ENCODE measurements around the gene TFF3.
A peak's percentile ranks its signal among the peaks of the same experiment; 100 is the strongest.

The TFF3 gene, protein sequence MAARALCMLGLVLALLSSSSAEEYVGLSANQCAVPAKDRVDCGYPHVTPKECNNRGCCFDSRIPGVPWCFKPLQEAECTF

DNA sequence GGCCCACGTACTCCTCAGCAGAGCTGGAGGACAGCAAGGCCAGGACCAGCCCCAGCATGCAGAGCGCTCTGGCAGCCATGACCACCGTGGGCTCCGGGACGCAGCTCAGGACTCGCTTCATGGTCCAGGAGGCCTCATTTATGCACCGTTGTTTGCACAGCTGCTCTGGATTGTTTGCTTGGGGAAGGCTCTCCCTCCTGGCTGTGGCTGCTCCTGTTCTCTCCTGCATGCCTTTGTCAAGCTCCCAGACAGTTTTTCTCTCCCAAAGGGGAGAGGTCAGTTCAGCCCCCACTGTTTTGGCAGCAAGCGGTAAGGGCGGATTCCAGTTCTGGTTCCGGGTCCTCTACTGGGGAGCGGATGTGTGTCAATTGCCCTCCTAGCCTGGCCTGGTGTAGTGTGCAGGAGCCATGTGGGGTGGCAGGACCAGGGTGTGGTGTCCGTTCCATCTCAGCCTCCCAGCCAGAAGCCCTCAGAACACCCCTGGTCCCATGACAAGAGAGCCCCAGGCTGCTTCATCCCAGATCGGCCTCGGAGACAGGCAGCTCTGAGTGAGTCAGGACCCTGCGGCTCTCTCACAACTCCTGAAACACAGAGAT, at the start of gene TFF3:
TSS of gene TFF3 (minus strand) at position 114 of the 596 bp plus-strand sequence. CDS start at position 79, 35 bp downstream.
- peak; percentile 48 for DNase-seq

DNA sequence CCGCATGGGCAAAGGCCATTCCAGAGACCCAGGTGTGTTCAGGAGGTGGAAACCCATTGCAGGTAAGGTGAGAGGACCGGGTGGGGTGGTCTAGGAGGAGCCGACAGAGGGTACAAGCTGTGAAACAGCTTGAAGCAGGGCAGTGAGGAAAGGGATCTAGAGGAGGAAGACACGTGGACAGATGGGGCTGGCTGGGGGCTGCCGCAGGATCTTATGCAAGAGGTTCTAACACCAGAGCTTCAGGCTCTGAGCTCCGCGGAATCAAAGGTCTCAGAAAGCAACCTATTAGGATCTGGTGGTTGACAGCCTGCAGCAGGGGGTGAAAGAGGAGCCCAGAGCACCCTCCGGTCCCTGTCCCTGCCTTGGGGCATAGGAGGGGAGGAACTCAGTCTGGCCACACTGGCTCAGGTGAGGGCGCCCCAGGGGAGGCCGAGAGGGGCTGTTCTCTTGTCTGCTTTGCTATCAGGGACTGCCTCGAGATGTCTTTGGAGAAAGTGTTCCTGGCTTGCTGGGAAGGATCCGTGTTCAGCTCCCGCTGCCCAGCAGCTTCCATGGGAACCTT, 49.2 kb upstream of the TFF3 start:
- no peak for DNase-seq

DNA sequence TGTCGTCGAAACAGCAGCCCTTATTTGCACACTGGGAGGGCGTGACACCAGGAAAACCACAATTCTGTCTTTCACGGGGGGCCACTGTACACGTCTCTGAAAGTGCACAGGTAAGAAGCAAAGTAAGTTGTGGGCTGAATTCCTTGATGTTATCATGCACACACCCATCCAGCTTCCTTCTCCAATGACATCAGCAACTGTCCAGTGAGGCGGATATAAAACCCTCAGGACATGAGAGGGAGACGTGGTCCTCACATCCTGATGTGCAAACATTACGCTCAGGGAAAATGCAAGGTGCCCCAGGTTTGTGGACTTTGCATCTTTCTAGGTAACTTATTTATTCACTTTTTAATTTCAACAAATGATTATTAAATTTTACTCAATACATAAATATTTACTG, 48.1 kb upstream of the TFF3 start:
- DNase-seq: no peak

DNA sequence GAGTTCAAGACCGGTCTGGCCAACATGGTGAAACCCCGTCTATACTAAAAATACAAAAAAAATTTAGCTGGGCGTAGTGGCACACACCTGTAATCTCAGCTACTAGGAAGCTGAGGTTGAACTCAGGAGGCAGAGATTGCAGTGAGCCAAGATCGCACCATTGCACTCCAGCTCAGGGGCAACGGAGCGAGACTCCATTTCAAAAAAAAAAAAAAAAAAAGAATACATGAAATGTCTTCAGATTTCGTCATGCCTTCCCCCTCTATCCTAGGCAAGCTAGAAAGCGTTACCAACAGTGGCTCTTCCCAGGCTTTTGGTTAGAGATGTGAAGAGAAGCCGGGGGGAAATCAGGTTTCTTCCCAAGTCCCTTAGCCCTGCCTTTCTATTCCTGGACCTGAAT, 47.5 kb upstream of the TFF3 start:
- no peak for DNase-seq

DNA sequence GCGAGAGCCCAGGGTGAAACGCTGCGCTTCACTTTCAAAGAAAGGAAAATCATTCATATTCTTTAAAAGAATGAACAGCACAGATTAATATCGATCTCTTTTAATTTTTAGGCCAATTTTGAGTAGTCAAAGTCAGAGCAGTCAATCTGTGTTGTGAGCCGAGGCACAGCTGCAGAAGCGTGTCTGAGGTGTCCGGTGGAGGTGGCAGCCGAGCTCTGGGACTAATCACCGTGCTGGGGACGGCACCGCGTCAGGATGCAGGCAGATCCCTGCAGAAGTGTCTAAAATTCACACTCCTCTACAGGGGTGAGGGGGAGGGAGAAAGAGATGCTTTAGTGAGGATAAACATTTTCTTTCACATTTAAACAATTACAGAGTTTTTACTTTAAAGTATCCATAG, 47.0 kb upstream of the TFF3 start:
- no peak for DNase-seq

DNA sequence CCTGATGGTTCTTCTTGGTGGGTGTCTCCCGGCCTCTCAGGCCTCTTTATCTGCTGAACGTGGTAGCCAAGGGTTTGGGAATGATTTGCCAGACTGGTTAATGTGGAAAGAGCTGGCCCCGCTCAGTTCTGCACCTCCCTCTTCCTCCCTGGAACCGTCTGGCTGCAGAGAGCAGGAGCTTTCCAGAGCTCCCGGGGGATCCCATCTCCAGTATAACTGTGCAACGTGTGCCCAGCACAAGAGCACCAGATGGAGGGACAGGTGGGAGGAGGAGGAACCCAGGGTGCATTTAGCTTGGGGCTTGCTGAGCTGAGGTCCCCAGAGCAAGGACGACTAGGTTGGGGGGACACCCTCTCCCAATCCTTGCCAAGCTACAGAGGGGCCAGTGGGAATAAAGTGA, 46.1 kb upstream of the TFF3 start:
- peak; percentile 29 for DNase-seq

DNA sequence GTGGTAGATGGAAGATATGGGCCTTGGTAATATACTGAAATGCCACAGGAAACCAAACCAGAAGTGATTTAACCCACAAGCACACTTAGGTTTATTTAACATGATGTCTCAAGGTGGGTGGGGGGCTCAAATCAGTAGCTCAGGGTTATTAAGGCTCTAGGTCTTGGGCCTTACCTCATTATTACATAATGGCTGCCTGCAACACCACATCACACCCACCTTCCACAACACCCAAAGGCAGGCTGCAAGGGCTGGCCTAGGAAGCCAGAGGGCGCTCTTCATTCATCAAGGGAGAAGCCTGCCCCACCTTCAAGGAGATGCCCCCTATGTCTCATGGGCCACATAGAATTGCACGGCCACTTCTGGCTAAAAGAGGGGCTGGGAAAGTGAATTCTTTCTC, 45.1 kb upstream of the TFF3 start:
- no peak for DNase-seq

DNA sequence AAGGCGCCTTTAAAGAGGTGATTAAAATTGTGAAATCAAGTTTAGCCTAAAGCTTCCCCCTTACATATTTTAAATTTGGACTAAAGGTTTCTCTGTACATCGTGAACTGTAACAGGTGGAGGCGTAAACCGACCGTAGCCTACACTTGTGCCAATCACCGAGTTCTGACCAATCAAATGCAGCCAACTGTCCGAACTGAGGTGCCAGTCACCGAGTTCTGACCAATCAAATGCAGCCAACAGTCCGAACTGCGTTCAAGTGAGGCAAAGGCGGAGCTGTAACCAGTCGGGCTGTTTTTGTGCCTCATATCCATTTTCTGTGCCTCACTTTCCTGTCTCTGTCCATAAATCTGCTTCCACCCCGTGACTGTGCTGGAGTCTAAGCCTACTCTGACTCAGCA, 43.7 kb upstream of the TFF3 start:
- DNase-seq: no peak

DNA sequence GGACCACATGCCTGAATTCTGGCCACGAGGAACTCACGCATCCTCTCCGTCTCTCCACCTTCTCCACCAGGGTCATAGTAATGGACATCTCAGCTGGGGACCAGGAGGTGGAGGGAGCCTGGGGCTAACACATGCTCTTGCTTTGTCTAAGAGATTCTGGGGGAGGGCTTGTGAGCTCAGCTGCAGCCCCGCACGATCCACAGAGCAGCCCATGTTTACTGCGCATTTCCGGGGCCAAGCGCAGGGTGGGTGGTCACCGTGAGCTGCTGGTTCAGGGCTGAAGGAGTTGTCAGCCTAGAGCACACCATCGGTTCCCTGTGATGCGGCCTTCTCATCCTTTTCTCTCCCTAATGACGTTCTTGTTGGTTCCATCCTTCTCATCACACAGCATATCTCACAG, 43.1 kb upstream of the TFF3 start:
- DNase-seq: no peak

DNA sequence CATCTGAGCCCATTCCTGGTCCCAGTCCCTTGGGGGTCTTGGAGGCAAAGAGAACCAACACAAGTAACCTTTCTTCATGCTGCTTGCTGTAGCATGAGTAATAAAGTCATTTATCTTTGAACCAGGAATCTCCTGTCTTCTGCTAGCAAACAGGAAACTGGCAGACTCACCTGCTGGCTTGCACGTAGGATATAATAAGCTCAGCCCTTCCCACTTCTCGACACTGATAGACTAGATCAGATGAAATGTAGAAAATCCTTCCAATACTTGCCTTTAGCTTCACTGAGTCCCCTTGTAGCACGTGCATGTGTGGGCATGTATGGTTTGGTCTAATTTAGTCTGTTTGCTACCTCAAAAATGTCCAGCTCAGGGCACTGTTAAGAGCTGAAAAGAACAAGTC, 42.1 kb upstream of the TFF3 start:
- DNase-seq: no peak

DNA sequence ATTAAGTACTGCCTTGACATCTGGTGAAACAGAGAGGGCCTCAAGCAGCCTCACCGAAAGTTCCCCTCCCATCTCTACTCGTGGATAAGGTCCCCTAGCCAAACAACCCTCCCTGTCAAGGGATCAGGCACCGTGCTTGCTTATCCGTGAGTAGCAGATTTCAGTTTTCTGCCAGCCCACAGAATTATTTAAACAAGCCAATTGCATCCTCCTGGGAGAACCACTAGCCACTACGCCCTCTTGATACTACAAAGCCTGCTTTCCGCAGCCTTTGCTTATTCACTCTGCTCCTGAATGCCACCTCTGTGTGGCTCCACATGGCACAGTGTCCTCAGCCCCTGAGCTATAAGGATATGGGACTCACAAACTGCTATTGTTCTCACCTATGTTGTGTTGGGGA, 41.4 kb upstream of the TFF3 start:
- no peak for DNase-seq

DNA sequence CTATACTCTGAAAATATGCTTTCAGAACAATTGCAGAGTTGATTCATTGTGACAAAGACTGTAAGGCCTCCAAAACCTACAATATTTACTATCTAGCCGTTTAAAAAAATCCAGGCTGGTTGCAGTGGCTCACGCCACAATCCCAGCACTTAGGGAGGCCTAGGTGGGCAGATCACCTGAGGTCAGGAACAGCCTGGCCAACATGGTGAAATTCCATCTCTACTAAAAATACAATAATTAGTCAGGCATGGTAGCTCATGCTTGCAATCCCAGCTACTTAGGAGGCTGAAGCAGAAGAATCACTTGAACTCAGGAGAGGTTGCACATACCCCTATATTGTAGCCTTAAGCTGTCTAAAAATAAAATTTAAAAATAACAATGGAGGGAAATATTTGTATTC, 40.8 kb upstream of the TFF3 start:
- no peak for DNase-seq

DNA sequence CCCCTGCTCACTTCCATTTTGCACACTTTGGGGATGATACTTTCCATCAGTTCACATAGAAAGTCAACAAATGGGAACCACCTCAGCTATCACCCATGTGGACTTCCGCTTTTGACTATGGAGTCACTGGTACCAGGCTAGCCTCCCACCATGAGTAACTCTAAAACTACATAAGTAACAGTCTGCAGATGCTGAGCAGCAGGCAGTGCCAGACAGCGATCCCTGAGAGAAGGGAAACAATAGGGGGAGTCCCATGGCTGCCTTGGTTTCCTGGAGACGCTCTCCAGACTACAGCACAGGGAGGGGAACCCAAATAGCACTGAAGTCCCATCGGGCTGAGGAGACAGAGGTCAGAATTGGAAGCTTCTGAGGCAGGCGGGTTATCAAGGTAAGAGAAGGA, 38.4 kb upstream of the TFF3 start:
- DNase-seq: no peak

DNA sequence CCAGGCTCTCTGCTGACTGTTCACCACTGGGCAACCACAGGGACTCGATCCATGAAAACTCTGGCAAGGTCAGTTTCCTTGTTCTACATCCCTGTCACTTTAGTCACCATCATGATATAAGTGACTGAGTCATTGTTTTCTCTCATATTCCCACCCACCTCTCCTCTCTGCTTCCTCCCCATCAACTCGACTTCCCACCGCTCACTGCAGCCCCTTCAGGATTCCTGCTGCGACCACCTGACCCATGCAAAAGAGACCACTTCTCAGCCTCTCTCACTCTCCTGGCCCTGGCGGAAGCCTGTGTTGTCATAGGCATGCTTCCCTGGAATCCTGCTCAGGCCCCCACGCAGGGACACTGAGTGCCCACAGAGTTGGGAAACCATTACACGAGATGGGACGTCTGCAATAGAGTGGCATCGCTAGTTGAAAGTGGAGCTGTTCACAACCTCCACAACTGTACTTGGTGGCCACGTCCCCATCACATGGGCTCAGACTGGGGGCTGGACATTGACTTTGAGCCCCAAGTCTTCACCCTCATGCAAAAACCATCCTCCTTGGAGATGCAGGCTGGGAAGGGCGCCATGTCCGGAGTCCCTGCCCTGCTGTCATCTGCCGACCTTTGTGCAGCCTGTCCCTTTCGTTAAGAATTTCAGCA, 37.4 kb upstream of the TFF3 start:
- no peak for DNase-seq

DNA sequence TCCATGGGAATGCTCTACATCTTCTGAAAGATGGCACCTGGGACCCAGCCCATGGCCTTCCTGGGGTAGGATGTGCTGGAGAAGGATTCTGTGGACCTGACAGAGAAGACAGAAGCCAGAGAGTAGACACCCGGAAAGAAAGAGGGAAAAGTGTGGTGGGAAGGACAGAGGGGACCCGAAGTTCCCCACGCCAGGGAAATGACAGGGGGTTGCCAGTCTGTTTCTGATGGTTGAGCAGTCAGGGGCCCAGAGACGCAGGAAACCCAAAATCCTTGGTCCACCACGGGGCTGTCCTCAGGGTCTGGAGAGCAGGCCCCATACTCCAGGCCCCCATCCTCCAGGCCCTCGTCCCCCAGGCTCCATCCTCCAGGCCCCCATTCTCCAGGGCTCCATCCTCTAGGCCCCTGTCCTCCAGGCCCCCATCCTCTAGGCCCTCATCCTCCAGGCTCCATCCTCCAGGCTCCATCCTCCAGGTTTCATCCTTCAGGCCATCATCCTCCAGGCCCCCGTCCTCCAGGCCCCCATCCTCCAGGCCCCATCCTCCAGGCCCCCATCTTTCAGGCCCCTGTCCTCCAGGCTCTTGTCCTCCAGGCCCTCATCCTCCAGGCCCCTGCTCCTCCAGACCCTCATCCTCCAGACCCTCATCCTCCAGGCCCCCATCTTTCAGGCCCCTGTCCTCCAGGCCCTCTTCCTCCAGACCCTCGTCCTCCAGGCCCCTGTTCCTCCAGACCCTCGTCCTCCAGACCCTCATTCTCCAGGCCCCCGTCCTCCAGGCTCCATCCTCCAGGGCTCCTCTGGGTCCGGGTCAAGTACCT, 36.6 kb upstream of the TFF3 start:
- DNase-seq: no peak

DNA sequence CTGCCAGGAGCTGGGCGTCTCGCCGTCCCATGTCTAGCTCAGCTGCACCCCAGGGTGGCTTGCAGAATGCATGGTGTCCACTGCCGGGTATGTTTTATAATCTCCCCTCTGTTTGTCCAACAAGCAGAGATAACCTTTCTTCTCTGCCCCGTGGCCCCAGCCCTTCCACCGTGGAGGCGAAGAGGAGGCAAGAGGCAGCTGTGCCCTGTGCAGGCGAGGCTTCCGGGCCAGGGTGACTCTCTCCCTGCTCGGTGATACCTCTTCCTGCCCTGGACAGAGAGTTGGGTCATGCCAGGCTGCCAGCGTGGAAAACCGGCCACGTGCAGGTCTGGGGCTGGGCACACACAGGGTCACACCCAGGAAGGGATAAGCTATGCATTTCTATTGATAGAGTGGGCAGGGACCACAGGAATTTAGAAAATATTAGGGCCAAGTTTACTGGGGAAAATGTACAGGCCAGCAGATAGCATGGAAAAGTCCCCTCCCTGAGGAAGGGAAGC, 35.8 kb upstream of the TFF3 start, which contains the start of gene TFF2:
TSS of gene TFF2 (minus strand) at position 68 of the 500 bp plus-strand sequence. CDS start at position 31, 37 bp downstream.
- no peak for DNase-seq

DNA sequence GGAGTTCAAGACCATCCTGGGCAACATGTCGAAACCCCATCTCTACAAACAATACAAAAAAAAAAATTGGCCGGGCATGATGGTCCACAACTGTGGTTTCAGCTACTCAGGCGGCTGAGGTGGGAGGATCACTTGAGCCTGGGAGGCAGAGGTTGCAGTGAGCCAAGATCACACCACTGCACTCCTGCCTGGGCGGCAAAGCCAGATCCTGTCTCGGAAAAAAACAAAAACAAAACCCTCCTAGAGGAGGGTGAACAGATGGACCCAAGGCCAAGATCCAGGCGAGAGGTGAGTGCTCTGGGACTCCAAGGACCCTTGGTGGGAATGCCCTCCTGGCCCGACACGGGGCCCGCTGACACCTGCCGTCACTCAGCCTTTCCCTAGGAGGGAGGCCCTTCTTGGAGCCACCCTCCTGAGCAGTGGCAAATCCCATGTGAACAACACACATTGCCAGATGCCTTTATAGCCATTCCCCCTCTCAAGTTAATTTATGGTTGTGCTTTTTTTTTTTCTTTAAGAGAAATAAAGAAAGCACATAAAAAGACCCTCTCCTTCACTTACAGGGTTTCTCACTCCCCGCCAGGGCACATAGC, 35.2 kb upstream of the TFF3 start:
- no peak for DNase-seq

DNA sequence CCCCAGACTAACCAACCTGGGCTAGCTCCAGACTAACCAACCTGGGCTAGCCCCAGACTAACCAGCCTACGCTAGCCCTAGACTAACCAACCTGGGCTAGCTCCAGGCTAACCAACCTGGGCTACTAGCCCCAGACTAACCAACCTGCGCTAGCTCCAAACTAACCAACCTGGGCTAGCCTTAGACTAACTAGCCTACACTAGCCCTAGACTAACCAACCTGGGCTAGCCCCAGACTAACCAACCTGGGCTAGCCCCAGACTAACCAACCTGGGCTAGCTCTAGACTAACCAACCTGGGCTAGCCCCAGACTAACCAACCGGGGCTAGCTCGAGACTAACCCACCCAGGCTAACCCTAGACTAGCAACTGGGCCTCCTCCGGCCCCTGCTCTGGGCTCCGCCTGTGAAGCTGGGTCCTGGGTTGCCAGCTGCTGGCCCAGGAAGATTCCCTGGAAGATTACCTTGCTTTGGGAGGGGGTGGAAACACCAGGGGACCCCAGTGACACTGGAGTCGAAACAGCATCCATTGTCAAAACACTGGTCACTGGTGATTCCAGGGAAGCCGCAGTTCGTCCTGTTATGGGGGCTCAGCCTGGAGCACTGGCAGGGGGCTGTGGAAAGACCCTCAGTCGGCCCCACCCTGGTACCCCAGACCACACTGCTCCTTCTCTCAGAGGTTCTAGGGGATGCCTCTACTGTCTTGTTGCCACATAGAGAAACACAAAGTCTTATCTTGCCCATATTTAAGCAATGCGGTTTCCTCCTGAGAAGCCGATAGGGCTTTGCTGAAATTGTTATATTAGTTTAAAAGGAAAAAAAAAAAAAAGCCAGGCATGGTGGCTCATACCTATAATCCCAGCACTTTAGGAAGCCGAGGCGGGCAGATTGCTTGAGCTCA, 34.5 kb upstream of the TFF3 start:
- no peak for DNase-seq

DNA sequence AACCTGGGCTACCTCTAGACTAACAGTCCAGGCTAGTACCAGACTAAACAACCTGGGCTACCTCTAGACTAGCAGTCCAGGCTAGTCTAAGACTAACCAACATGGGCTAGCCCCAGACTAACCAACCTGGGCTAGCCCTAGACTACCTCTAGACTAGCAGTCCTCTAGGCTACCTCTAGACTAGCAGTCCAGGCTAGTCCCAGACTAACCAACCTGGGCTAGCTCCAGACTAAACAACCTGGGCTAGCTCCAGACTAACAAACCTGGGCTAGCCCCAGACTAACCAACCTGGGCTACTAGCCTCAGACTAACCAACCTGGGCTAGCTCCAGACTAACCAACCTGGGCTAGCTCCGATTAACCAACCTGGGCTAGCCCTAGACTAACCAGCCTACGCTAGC, 33.6 kb upstream of the TFF3 start:
- DNase-seq: no peak

DNA sequence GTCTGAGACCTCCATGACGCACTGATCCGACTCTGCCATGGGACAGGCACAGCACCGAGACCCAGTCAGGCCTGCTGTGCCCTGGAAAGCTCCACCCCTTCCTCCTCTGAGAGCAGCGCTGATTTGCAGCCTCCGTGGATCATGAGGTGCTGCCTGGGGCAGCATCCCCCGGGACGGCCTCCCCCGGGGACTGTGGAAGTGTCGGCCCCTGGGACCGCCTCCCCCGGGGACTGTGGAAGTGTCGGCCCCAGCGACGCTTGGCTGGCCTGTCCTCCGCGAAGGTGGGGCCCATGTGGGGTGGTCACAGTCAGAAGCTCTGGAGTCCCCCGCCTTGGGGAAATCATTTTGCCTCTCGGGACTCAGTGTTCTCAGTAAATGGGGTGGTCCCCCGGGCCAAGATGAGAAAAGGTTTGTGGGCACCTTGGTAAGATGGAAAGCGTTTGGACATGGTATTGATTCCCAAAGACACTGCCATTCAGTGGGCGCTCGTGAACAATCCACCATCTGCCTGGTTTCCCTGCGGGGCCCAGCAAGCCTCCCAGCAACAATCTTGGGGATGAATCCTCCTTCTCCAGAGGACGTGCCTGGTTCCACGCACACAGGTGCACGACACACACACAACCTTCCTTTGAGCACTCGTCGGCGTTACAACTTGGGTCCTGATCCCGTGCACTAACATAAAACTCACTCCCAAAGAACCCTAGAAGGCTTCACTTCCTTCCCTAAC, 32.6 kb upstream of the TFF3 start:
- no peak for DNase-seq

Measured in NCI-H1436 (cell line).